ENCODE results near the gene FMNL2. TPM values are rescaled to one million over a fixed set of nuclear protein-coding genes. Genes with fewer than 3 reads are reported as not detected.
A peak's percentile ranks its signal among the peaks of the same experiment; 100 is the strongest.

FMNL2 gene
- total RNA-seq, 1 experiment from 2014 or later = 33.6 TPM

DNA sequence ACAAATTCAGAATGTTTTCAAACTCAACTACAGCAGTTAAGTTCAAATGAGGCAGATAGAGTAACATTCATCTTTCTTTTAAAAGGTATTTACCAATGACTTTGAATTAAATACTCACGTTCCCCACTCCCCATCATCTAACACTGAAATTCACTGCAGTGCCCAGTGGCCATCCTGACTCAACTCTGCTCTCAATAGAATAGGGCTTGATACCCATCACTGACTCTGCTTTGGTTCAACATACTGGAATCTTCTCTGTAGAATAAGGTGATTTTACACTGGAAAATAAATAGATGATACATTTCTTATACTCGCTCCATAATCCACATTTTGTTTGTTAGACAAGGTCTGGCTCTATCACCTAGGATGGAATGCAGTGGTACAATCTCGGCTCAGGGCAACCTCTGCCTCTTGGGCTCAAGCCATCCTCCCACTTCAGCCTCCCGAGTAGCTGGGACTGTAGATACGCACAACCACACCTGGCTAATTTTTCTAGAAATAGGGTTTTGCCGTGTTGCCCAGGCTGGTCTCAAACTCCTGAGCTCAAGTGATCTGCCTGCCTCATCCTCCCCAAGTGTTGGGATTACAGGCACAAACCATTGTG, 315.9 kb downstream of the FMNL2 start:
- no peak overlapping the region for H2AK5ac ChIP-seq (ENCODE audit: insufficient read length, low read length)
- no peak overlapping the region for H2BK5ac ChIP-seq (ENCODE audit: insufficient read length, low read length)
- no peak overlapping the region for H3K18ac ChIP-seq (ENCODE audit: insufficient read length, low read depth, low read length)
- H3K79me2 ChIP-seq (ENCODE audit: insufficient read depth, low read length) = no peaks in the 10 kb centered on the region
- WGBS (ENCODE audit: extremely low coverage, insufficient read length, low lambda C conversion rate) = no CpG with 5 or more reads among the region's 6 CpGs
- peak overlapping the region in 1 of 3 experiments; percentile 31; a peak in 1 of 7 replicates for H3K27ac Mint-ChIP-seq
- H2BK120ac ChIP-seq (ENCODE audit: low read depth, low read length, poor library complexity, severe bottlenecking) = no peak overlapping the region
- no peaks in the 10 kb centered on the region for H3K79me1 ChIP-seq (ENCODE audit: insufficient read depth, low read depth, low read length, poor library complexity, severe bottlenecking)
- peaks cover 3% of the 10 kb centered on the region; the same call in 1 of the 2 replicates for H3K4me1 ChIP-seq (ENCODE audit: insufficient read depth, low read length)
- no peak overlapping the region for H3K4ac ChIP-seq (ENCODE audit: low read depth, low read length)
- H3K23me2 ChIP-seq (ENCODE audit: insufficient read length, low read depth, low read length, poor library complexity, severe bottlenecking) = no peaks in the 10 kb centered on the region
- H4K91ac ChIP-seq (ENCODE audit: insufficient read length, low read depth, low read length) = no peak overlapping the region
- no peak overlapping the region for H3K56ac ChIP-seq (ENCODE audit: insufficient read length, low read depth, low read length)
- H3K36me3 Mint-ChIP-seq (ENCODE audit: insufficient read depth in 1 of 3, low read depth in 3 of 3) = peaks cover 0 to 28% (median 12%) of the 10 kb centered on the region in 3 experiments; a peak in 6 of 7 replicates
- no peaks in the 10 kb centered on the region for H3K27me3 ChIP-seq (ENCODE audit: insufficient read depth, low read length)
- no peak overlapping the region for H2BK15ac ChIP-seq (ENCODE audit: low read depth, low read length)
- no peak overlapping the region for H3T11ph ChIP-seq (ENCODE audit: low read length)
- H3K23ac ChIP-seq (ENCODE audit: insufficient read length, low read depth, low read length) = no peak overlapping the region
- H4K8ac ChIP-seq (replicated peaks; ENCODE audit: insufficient read length, low read depth, low read length) = no peak overlapping the region
- no peak overlapping the region for H2BK20ac ChIP-seq (ENCODE audit: low read depth, low read length, poor library complexity, severe bottlenecking)
- TF ChIP-seq, protein P1, sequence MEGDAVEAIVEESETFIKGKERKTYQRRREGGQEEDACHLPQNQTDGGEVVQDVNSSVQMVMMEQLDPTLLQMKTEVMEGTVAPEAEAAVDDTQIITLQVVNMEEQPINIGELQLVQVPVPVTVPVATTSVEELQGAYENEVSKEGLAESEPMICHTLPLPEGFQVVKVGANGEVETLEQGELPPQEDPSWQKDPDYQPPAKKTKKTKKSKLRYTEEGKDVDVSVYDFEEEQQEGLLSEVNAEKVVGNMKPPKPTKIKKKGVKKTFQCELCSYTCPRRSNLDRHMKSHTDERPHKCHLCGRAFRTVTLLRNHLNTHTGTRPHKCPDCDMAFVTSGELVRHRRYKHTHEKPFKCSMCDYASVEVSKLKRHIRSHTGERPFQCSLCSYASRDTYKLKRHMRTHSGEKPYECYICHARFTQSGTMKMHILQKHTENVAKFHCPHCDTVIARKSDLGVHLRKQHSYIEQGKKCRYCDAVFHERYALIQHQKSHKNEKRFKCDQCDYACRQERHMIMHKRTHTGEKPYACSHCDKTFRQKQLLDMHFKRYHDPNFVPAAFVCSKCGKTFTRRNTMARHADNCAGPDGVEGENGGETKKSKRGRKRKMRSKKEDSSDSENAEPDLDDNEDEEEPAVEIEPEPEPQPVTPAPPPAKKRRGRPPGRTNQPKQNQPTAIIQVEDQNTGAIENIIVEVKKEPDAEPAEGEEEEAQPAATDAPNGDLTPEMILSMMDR (conservative IDR thresholded peaks at IDR 0.05) = no peak
- H3K9me3 ChIP-seq (ENCODE audit: control insufficient read depth, low read depth, low read length) = no peaks in the 10 kb centered on the region
- no peak overlapping the region for H3K4me2 ChIP-seq (ENCODE audit: insufficient read depth, insufficient read length, low read length)
- no peak overlapping the region; a peak in 1 of 5 replicates for H3K4me3 Mint-ChIP-seq
- H3K4me1 Mint-ChIP-seq = peaks cover 13 to 36% of the 10 kb centered on the region in 2 experiments
- no peak overlapping the region for H2AFZ ChIP-seq (ENCODE audit: low read length)
- no peaks in the 10 kb centered on the region for H3K9me3 Mint-ChIP-seq
- no peak overlapping the region for H3K9ac ChIP-seq (ENCODE audit: extremely low read depth, insufficient read length, low read length)
- H3K27me3 Mint-ChIP-seq (ENCODE audit: low read depth) = no peaks in the 10 kb centered on the region
- no peak overlapping the region for H3K14ac ChIP-seq (ENCODE audit: insufficient read depth, low read length)
- H4K20me1 ChIP-seq (ENCODE audit: control insufficient read depth, insufficient read depth, insufficient read length) = no peaks in the 10 kb centered on the region
- H4K5ac ChIP-seq (ENCODE audit: insufficient read length, low read depth, low read length) = peak overlapping the region; percentile 60
- DNase-seq = no peak
- no peak overlapping the region for H2BK12ac ChIP-seq (ENCODE audit: insufficient read length, low read depth, low read length)
- H3K27ac ChIP-seq (ENCODE audit: insufficient read length, low read depth, low read length) = no peak overlapping the region

Measured in H9 (cell line).